PC-9 (cell line): ENCODE measurements around the gene UNC5C. TPM values are rescaled to one million over a fixed set of nuclear protein-coding genes. Genes with fewer than 3 reads are reported as not detected.

Source experiments
- BruUV-seq: library from RNA; stranded (reverse); fragments of 400-500 nt; replicated peaks from 2 replicates; lab custom pipeline; 2021; lab: Mats Ljungman, UMichigan
- CTCF ChIA-PET: fragments of 300-600 bp; sonication (Branson Sonifier 250); formaldehyde crosslinking; loops from one replicate; lab custom pipeline; 2022; ENCODE audit warnings: antibody characterized with exemption; lab: Charles Lee
- POLR2A ChIA-PET: fragments of 300-600 bp; sonication (Branson Sonifier 250); formaldehyde crosslinking; loops from one replicate; lab custom pipeline; 2022; ENCODE audit warnings: antibody characterized with exemption; ENCODE audit not compliant: unreplicated experiment; lab: Charles Lee
- DNase-seq, 2 experiments: peaks; one replicate each; pipeline versions ENCODE4 v3.0.0 to v3.0.0-alpha.2; 2015 to 2022; ENCODE audit warnings: mixed read lengths in 1 of 2
- H2AFZ ChIP-seq: fragments of 200-600 bp; sonication (generic); 2 replicates; pipeline ENCODE4 v1.8.1; 2017; ENCODE audit warnings: antibody characterized with exemption
- H3F3A ChIP-seq: fragments of 200-600 bp; sonication (generic); 2 replicates; pipeline ENCODE4 v1.8.1; 2017; ENCODE audit warnings: antibody characterized with exemption, mild to moderate bottlenecking, low read depth; ENCODE audit not compliant: insufficient read depth
- H3K27ac ChIP-seq: fragments of 200-600 bp; sonication (generic); 2 replicates; pipeline ENCODE4 v1.6.1; 2016; ENCODE audit warnings: mixed run types
- H3K27me3 ChIP-seq: fragments of 200-600 bp; sonication (generic); 2 replicates; pipeline ENCODE4 v1.6.1; 2016; ENCODE audit warnings: low read depth, mixed run types; ENCODE audit not compliant: insufficient read depth
- H3K36me3 ChIP-seq: fragments of 200-600 bp; sonication (generic); 2 replicates; pipeline ENCODE4 v1.6.1; 2016; ENCODE audit warnings: low read depth, mixed run types
- H3K4me1 ChIP-seq: fragments of 200-600 bp; sonication (generic); replicated peaks from 2 replicates; pipeline ENCODE4 v1.6.1; 2016; ENCODE audit warnings: mixed run types; ENCODE audit not compliant: insufficient read depth
- H3K4me2 ChIP-seq: fragments of 200-600 bp; sonication (generic); 2 replicates; pipeline ENCODE4 v1.6.1; 2017; ENCODE audit warnings: mixed run types
- H3K4me3 ChIP-seq: fragments of 200-600 bp; sonication (generic); 2 replicates; pipeline ENCODE4 v1.6.1; 2016; ENCODE audit warnings: mixed run types
- H3K79me2 ChIP-seq: fragments of 200-600 bp; sonication (generic); 2 replicates; pipeline ENCODE4 v1.6.1; 2017; ENCODE audit warnings: low read depth, mixed run types
- H3K9me2 ChIP-seq: fragments of 200-600 bp; sonication (generic); 2 replicates; pipeline ENCODE4 v1.8.1; 2017; ENCODE audit warnings: mild to moderate bottlenecking; ENCODE audit not compliant: insufficient read depth
- H3K9me3 ChIP-seq: fragments of 200-600 bp; sonication (generic); 2 replicates; pipeline ENCODE4 v1.8.1; 2016; ENCODE audit warnings: low read depth; ENCODE audit not compliant: insufficient read depth
- H4K20me1 ChIP-seq: fragments of 200-600 bp; sonication (generic); 2 replicates; pipeline ENCODE4 v1.8.1; 2017; ENCODE audit not compliant: insufficient read depth
- EZH2 ChIP-seq: fragments of 200-600 bp; sonication (generic); IDR thresholded peaks from 2 replicates; pipeline ENCODE4 v1.8.0; 2017; ENCODE audit warnings: antibody characterized with exemption, low read depth
- intact Hi-C: fragments of 100-400 bp; cut with micrococcal nuclease; formaldehyde crosslinking; loops from one replicate; pipeline ENCODE4 v1.10.0; 2022; ENCODE audit not compliant: unreplicated experiment
- total RNA-seq: library from RNA; stranded (reverse); gene quantifications from 2 replicates; pipeline ENCODE4 v1.2.3, GENCODE V29; 2021
- TF ChIP-seq, protein P1 (sequence below): fragments of 200-600 bp; sonication (generic); conservative IDR thresholded peaks from 2 replicates; pipeline ENCODE4 v1.6.1; 2017; ENCODE audit warnings: mixed run types, antibody characterized with exemption, mild to moderate bottlenecking, moderate library complexity

The UNC5C gene
- total RNA-seq, 1 experiment from 2014 or later: not detected

DNA sequence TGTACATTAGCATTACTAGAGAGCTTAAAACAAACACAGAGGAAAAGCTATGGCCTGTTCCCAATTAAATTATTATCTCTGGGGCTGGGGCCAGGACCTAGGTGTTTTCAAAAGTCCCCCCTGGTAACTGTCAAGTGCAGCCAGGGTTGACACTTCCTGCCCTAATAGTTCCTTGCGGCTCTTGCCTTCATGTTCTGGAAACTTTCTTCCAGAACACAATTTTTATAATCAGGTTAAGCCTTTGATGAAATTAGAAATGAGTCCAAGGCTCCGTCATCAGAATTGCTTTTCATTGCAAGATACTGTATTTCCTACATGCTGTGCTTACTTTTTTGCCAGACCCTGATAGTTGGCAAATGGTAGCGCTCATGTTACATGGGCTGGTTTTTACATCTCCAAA is 229.6 kb downstream of the UNC5C start:
- no peak overlapping the region for H3K27ac ChIP-seq
- H3K9me2 ChIP-seq: no peaks in the 10 kb centered on the region
- no peaks in the 10 kb centered on the region for H3K27me3 ChIP-seq
- H4K20me1 ChIP-seq: no peaks in the 10 kb centered on the region
- H2AFZ ChIP-seq: no peak overlapping the region
- no peaks in the 10 kb centered on the region for H3K9me3 ChIP-seq
- ChIA-PET CTCF (no interaction called here), POLR2A (interaction anchor here (0.6 kb wide), 1 partner anchor 39 kb away, joined by 7 read pairs; no protein-coding TSS in a partner anchor)
- H3F3A ChIP-seq: no peaks in the 10 kb centered on the region
- no peak overlapping the region for H3K4me2 ChIP-seq
- H3K4me3 ChIP-seq: no peak overlapping the region
- no TSS peak for BruUV-seq
- no peaks in the 10 kb centered on the region for H3K79me2 ChIP-seq
- no peaks in the 10 kb centered on the region for H3K4me1 ChIP-seq
- intact Hi-C loops: no loop called here
- TF ChIP-seq, protein P1, sequence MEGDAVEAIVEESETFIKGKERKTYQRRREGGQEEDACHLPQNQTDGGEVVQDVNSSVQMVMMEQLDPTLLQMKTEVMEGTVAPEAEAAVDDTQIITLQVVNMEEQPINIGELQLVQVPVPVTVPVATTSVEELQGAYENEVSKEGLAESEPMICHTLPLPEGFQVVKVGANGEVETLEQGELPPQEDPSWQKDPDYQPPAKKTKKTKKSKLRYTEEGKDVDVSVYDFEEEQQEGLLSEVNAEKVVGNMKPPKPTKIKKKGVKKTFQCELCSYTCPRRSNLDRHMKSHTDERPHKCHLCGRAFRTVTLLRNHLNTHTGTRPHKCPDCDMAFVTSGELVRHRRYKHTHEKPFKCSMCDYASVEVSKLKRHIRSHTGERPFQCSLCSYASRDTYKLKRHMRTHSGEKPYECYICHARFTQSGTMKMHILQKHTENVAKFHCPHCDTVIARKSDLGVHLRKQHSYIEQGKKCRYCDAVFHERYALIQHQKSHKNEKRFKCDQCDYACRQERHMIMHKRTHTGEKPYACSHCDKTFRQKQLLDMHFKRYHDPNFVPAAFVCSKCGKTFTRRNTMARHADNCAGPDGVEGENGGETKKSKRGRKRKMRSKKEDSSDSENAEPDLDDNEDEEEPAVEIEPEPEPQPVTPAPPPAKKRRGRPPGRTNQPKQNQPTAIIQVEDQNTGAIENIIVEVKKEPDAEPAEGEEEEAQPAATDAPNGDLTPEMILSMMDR: no peak
- no peak for TF ChIP-seq EZH2
- DNase-seq: no peak
- no peaks in the 10 kb centered on the region for H3K36me3 ChIP-seq

DNA sequence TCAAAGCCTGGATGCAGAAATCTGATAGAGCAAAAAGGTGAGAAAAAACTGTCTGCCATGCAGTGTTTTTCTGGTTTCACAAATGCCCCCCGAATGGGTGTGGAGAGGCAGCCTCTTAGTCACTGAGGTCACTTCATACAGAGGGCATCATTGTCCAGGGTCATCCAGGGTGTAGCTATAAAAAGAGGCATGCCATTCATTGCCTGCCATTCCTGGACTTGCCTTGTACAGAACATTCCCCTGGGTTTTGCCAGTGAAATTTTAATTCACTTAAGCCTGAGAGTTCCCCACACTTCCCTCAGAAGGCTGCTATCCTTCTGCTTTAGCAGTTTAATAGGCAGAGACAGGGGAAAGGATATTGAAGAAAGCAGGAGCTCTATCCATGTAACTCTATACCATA is 230.3 kb downstream of the UNC5C start:
- POLR2A ChIA-PET: no interaction called here
- H3K27ac ChIP-seq: no peak overlapping the region
- H3K9me2 ChIP-seq: no peaks in the 10 kb centered on the region
- no peaks in the 10 kb centered on the region for H3K36me3 ChIP-seq
- no peak overlapping the region for H2AFZ ChIP-seq
- no peaks in the 10 kb centered on the region for H3F3A ChIP-seq
- H4K20me1 ChIP-seq: no peaks in the 10 kb centered on the region
- peak in 1 of 2 experiments; percentile 5 for DNase-seq
- H3K27me3 ChIP-seq: no peaks in the 10 kb centered on the region
- no peaks in the 10 kb centered on the region for H3K4me1 ChIP-seq
- intact Hi-C loops: no loop called here
- BruUV-seq: no TSS peak
- no peak overlapping the region for H3K4me3 ChIP-seq
- no peaks in the 10 kb centered on the region for H3K9me3 ChIP-seq
- TF ChIP-seq, protein P1: no peak
- TF ChIP-seq EZH2: no peak
- no peaks in the 10 kb centered on the region for H3K79me2 ChIP-seq
- H3K4me2 ChIP-seq: no peak overlapping the region; the same call in 1 of the 2 replicates
- CTCF ChIA-PET: no interaction called here

DNA sequence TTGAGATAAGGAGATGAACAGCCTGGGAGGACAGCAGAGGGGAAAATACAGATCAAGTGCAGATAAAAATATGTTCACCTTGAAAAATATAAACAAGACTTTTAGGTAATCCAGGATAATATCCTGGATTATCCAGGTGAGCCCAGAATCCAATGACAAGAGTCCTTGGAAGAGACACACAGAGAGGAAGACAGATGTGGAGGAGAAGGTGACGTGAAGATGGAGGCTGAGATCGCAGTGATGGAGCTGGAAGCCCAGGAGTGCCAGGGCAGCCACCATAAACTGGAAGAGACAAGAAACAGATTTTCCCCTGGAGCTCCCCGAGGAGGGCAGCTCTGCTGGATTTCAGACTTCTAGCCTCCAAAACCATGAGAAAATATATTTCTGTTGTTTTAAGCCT is 230.7 kb downstream of the UNC5C start:
- Histone ChIP-seq H3K27ac (no peak overlapping the region), H3K4me3 (no peak overlapping the region), H3K9me3 (no peaks in the 10 kb centered on the region), H3K36me3 (no peaks in the 10 kb centered on the region), H3K4me2 (no peak overlapping the region), H2AFZ (no peak overlapping the region), H4K20me1 (no peaks in the 10 kb centered on the region), H3F3A (no peaks in the 10 kb centered on the region), H3K79me2 (no peaks in the 10 kb centered on the region), H3K9me2 (no peaks in the 10 kb centered on the region), H3K27me3 (no peaks in the 10 kb centered on the region), H3K4me1 (no peaks in the 10 kb centered on the region)
- POLR2A ChIA-PET: no interaction called here
- no peak for DNase-seq
- TF ChIP-seq, protein P1: no peak
- no peak for TF ChIP-seq EZH2
- CTCF ChIA-PET: no interaction called here
- intact Hi-C loops: no loop called here
- BruUV-seq: no TSS peak
